Neuron (in vitro differentiated cells): Measurements from ENCODE around the gene APH1B.
"Not testable (repeated sequence)": the region's sequence is repeated elsewhere in the genome, so short reads cannot be mapped to it uniquely, and the experiment has no call there.

ENCODE experiments used
- H2AFZ ChIP-seq: one replicate; pipeline ENCODE4 v1.6.1; 2013; ENCODE audit warnings: low read depth, mild to moderate bottlenecking, inconsistent platforms, low read length, moderate library complexity
- H3K27me3 ChIP-seq: one replicate; pipeline ENCODE4 v1.6.1; 2013; ENCODE audit warnings: low read length; ENCODE audit not compliant: insufficient read depth
- H3K36me3 ChIP-seq: one replicate; pipeline ENCODE4 v1.6.1; 2013; ENCODE audit warnings: low read length; ENCODE audit not compliant: insufficient read depth
- H3K4me1 ChIP-seq: one replicate; pipeline ENCODE4 v1.6.1; 2013; ENCODE audit warnings: low read length; ENCODE audit not compliant: insufficient read depth
- H3K4me3 ChIP-seq: 2 replicates; pipeline ENCODE4 v1.5.1; 2013; ENCODE audit warnings: mild to moderate bottlenecking, low read length, moderate library complexity
- H3K9me3 ChIP-seq: one replicate; pipeline ENCODE4 v1.6.1; 2013; ENCODE audit warnings: low read length

The APH1B gene

GRCh38 chr15:63277038-63277892 lies at the start of gene APH1B:
APH1B (plus strand) TSS chr15:63277605; CDS start chr15:63277624, 19 bp downstream.
- H2AFZ ChIP-seq: no peak within 1 kb of the TSS
- H3K27me3 ChIP-seq: no peaks in the 10 kb centered on the region
- peaks cover 2% of the 10 kb centered on the region for H3K4me1 ChIP-seq
- H3K9me3 ChIP-seq: peaks cover 4% of the 10 kb centered on the region
- H3K4me3 ChIP-seq: no peak within 1 kb of the TSS
- no peaks in the 10 kb centered on the region for H3K36me3 ChIP-seq

GRCh38 chr15:63227689-63228088 lies 49.7 kb upstream of the APH1B start:
- no peaks in the 10 kb centered on the region for H3K27me3 ChIP-seq
- peaks cover 6% of the 10 kb centered on the region for H3K4me1 ChIP-seq

GRCh38 chr15:63231206-63231605 lies 46.2 kb upstream of the APH1B start:
- Histone ChIP-seq H3K4me1 (peaks cover 13% of the 10 kb centered on the region), H3K4me3 (no peak overlapping the region), H3K36me3 (no peaks in the 10 kb centered on the region), H3K27me3 (no peaks in the 10 kb centered on the region), H3K9me3 (no peaks in the 10 kb centered on the region), H2AFZ (no peak overlapping the region)

More at GRCh38 chr15:63227689-63228088, 49.7 kb upstream of the APH1B start:
- Histone ChIP-seq H3K9me3 (no peaks in the 10 kb centered on the region), H2AFZ (no peak overlapping the region), H3K4me3 (no peak overlapping the region), H3K36me3 (peaks cover 13% of the 10 kb centered on the region)

- H2AFZ ChIP-seq: no peak overlapping the region
- no peaks in the 10 kb centered on the region for H3K36me3 ChIP-seq
- H3K9me3 ChIP-seq: no peaks in the 10 kb centered on the region
- H3K4me3 ChIP-seq: no peak overlapping the region
- H3K27me3 ChIP-seq: no peaks in the 10 kb centered on the region
- peaks cover 13% of the 10 kb centered on the region for H3K4me1 ChIP-seq
Observed at GRCh38 chr15:63231706-63232105, 45.7 kb upstream of the APH1B start.

GRCh38 chr15:63232405-63232804 lies 45.0 kb upstream of the APH1B start:
- no peak overlapping the region for H2AFZ ChIP-seq
- H3K4me3 ChIP-seq: no peak overlapping the region
- no peaks in the 10 kb centered on the region for H3K27me3 ChIP-seq
- H3K4me1 ChIP-seq: peaks cover 13% of the 10 kb centered on the region
- no peaks in the 10 kb centered on the region for H3K9me3 ChIP-seq
- H3K36me3 ChIP-seq: no peaks in the 10 kb centered on the region

- no peak overlapping the region for H2AFZ ChIP-seq
- H3K36me3 ChIP-seq: no peaks in the 10 kb centered on the region
- no peaks in the 10 kb centered on the region for H3K27me3 ChIP-seq
- H3K9me3 ChIP-seq: no peaks in the 10 kb centered on the region
- H3K4me3 ChIP-seq: no peak overlapping the region
- peaks cover 13% of the 10 kb centered on the region for H3K4me1 ChIP-seq
Observed at GRCh38 chr15:63232943-63233342, 44.5 kb upstream of the APH1B start.

GRCh38 chr15:63233667-63234423 lies 43.6 kb upstream of the APH1B start:
- peaks cover 10% of the 10 kb centered on the region for H3K4me1 ChIP-seq
- H3K36me3 ChIP-seq: no peaks in the 10 kb centered on the region
- no peaks in the 10 kb centered on the region for H3K27me3 ChIP-seq
- H3K4me3 ChIP-seq: no peak overlapping the region
- H2AFZ ChIP-seq: no peak overlapping the region
- H3K9me3 ChIP-seq: no peaks in the 10 kb centered on the region

- no peaks in the 10 kb centered on the region for H3K9me3 ChIP-seq
- peaks cover 10% of the 10 kb centered on the region for H3K4me1 ChIP-seq
- no peaks in the 10 kb centered on the region for H3K36me3 ChIP-seq
- H3K4me3 ChIP-seq: no peak overlapping the region
- no peak overlapping the region for H2AFZ ChIP-seq
- H3K27me3 ChIP-seq: no peaks in the 10 kb centered on the region
Observed at GRCh38 chr15:63234451-63234870, 42.9 kb upstream of the APH1B start.

GRCh38 chr15:63236272-63236671 lies 41.1 kb upstream of the APH1B start:
- Histone ChIP-seq H2AFZ (no peak overlapping the region), H3K36me3 (no peaks in the 10 kb centered on the region), H3K9me3 (no peaks in the 10 kb centered on the region), H3K4me3 (no peak overlapping the region), H3K4me1 (peaks cover 12% of the 10 kb centered on the region), H3K27me3 (no peaks in the 10 kb centered on the region)

GRCh38 chr15:63237086-63237485 lies 40.3 kb upstream of the APH1B start:
- not testable (repeated sequence) for H3K9me3 ChIP-seq, H3K27me3 ChIP-seq, H3K4me1 ChIP-seq, H3K36me3 ChIP-seq, H3K4me3 ChIP-seq, H2AFZ ChIP-seq

GRCh38 chr15:63238171-63238570 lies 39.2 kb upstream of the APH1B start:
- H3K9me3 ChIP-seq: peaks cover 4% of the 10 kb centered on the region
- H3K27me3 ChIP-seq: no peaks in the 10 kb centered on the region
- no peaks in the 10 kb centered on the region for H3K36me3 ChIP-seq
- no peak overlapping the region for H2AFZ ChIP-seq
- H3K4me1 ChIP-seq: peaks cover 10% of the 10 kb centered on the region
- H3K4me3 ChIP-seq: no peak overlapping the region

GRCh38 chr15:63238796-63239195 lies 38.6 kb upstream of the APH1B start:
- no peaks in the 10 kb centered on the region for H3K27me3 ChIP-seq
- H3K9me3 ChIP-seq: peaks cover 4% of the 10 kb centered on the region
- H3K4me3 ChIP-seq: no peak overlapping the region
- no peaks in the 10 kb centered on the region for H3K36me3 ChIP-seq
- H3K4me1 ChIP-seq: peaks cover 6% of the 10 kb centered on the region
- no peak overlapping the region for H2AFZ ChIP-seq

GRCh38 chr15:63240109-63240508 lies 37.3 kb upstream of the APH1B start:
- Histone ChIP-seq H2AFZ (no peak overlapping the region), H3K27me3 (no peaks in the 10 kb centered on the region), H3K36me3 (no peaks in the 10 kb centered on the region), H3K4me1 (peaks cover 16% of the 10 kb centered on the region), H3K4me3 (no peak overlapping the region), H3K9me3 (peaks cover 4% of the 10 kb centered on the region)
